GM19468 (cell line): Measurements from ENCODE around the gene AGTR1.
"Not testable (repeated sequence)": the region's sequence is repeated elsewhere in the genome, so short reads cannot be mapped to it uniquely, and the experiment has no call there.

Experiments
- ATAC-seq: cut with Tn5 transposase; IDR thresholded peaks from one replicate; pipeline ENCODE4 v1.9.1; 2021; ENCODE audit warnings: mild to moderate bottlenecking, moderate library complexity, moderate number of reproducible peaks; ENCODE audit not compliant: unreplicated experiment; ENCODE audit errors: extremely low read depth

Gene AGTR1

DNA sequence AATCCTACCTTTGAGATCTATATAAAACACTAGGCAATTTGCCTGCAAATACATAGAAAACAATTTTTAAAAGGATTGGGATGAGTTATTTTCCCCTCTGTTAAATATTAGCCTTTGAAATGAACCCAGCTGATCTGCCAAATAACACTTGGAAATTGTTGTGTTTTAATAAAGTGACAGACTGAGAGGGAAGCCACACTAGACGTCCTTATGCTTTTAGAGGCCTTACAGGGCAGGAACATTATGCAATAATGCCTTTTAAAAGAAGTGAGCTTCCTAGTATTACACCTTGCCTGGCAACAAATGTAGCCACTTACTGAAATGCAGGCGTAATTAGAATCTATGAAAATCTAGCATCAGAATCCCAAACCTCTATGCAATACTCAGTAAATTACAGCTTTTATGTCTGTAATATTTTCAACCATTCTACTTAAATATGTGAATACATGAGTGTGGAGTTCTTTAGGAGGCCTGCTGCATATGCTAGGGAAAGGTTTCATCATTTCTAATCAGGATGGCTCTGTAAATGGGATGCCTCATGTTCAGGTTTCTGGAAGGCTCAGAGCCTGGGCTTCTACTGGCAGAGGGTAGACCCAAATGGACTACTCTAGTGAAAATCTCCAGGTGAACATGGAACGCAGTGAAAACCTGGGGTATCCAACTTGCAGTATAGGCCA is 20.3 kb downstream of the AGTR1 start:
- ATAC-seq, result no peak

- ATAC-seq, result no peak
Observed at GRCh38 chr3:148718982-148719862, 21.5 kb downstream of the AGTR1 start.

DNA sequence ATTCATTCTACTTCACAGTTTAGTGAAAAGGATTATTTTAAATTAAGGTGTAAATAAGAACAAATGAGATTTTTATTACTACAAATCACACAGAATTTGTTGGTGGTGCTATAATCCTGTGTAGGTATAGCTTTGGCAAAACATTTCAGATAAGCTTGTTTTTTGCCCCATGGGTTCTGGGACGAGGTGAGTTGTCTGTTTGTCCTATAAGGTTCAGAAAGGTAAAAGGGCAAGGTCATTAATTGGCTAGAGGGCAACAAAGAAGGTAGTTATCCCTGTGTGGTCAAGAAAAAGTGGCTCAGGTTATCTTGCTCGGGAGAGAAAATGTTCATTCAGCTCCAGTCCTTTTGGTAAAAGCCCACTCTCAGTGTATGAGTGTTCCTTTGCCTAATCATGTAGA is 23.2 kb downstream of the AGTR1 start:
- no peak for ATAC-seq

GRCh38 chr3:148723631-148724030 is 25.9 kb downstream of the AGTR1 start:
- ATAC-seq, result no peak

GRCh38 chr3:148727231-148727630 is 29.5 kb downstream of the AGTR1 start:
- no peak for ATAC-seq

- no peak for ATAC-seq
Observed at GRCh38 chr3:148728753-148729152, 31.1 kb downstream of the AGTR1 start.

GRCh38 chr3:148729476-148730055 is 31.9 kb downstream of the AGTR1 start:
- ATAC-seq, result no peak

DNA sequence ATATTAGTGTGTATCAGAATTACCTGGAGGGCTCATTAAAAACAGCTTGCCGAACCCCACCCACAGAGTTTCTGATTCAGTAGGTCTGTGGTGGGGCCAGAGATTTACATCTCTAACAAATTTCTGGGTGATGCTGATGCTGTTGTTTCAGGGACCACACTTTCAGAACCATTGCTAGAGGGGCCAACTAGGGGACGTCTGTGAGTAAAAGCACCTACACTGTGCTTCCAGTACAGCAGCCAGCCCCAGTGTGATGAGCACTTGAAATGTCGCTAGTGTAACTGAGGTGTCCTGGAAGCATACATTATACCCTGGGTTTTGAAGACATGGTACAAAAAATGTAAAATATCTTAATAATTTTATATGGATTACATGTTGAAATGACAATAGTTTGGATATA is 33.0 kb downstream of the AGTR1 start:
- no peak for ATAC-seq

GRCh38 chr3:148735597-148735996 is 37.9 kb downstream of the AGTR1 start:
- no peak for ATAC-seq

DNA sequence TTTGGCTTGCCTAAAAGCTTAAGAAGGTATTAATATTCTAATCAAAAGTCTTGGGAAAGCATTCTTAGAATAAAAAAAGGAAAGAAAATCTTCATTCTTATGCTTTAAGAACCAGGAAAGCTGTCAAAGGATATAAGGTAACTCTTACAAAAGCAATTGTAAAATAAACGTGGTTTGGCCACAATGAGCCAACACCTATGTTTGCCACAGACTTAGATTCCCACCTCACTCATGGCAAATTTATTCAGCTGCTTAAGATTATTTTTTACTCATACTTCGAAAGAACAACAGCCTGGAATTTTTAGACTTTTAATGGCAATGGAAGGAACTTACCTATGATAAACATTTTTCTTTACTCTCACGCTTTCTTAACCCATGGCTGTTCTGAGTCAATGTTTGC is 38.4 kb downstream of the AGTR1 start:
- ATAC-seq, result no peak

DNA sequence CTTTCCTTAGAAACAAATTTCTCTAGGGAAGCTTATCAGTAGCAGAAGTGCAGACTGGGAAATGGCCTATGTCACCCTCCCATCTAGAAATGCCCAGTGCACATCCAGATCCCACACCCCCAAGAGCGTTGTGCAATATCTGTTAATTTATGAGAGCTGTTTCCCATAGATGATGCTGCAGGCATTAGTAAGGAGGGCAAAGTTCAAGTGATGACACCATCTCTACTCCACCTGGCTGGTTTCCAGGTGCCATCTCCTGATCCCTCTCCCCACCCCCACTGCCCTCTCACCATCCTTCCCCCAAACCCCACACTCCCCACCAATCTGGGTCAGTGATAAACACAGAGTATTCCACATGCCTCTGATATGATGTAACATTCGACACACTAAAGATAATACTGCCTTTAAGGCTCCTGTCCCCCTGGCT is 39.4 kb downstream of the AGTR1 start:
- ATAC-seq, result no peak

GRCh38 chr3:148739720-148740119 is 42.0 kb downstream of the AGTR1 start:
- no peak for ATAC-seq

DNA sequence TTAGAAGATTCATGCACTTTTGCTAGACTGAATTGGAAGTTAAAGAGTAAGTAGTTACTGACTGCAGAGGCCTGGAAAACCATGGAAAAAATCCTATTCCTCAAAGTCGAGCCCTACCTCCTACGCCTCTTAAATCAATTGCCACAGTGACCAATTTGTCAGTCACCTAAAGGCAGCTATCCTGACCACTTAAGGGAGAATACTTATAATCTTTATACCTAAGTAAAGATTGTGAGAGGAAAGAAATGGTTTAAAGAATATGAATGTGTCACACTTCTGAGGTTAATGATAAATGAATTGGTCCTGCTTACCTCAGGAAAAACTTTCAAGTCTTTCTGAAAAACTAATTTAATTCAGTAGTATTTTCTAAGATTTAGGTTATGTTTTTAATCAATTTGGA is 42.6 kb downstream of the AGTR1 start:
- ATAC-seq, result no peak

GRCh38 chr3:148741219-148741618 is 43.5 kb downstream of the AGTR1 start:
- ATAC-seq, result no peak

DNA sequence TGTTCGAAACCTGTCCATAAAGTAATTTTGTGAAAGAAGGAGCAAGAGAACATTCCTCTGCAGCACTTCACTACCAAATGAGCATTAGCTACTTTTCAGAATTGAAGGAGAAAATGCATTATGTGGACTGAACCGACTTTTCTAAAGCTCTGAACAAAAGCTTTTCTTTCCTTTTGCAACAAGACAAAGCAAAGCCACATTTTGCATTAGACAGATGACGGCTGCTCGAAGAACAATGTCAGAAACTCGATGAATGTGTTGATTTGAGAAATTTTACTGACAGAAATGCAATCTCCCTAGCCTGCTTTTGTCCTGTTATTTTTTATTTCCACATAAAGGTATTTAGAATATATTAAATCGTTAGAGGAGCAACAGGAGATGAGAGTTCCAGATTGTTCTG is 44.4 kb downstream of the AGTR1 start:
- no peak for ATAC-seq

GRCh38 chr3:148746053-148746452 is 48.4 kb downstream of the AGTR1 start:
- no peak for ATAC-seq

DNA sequence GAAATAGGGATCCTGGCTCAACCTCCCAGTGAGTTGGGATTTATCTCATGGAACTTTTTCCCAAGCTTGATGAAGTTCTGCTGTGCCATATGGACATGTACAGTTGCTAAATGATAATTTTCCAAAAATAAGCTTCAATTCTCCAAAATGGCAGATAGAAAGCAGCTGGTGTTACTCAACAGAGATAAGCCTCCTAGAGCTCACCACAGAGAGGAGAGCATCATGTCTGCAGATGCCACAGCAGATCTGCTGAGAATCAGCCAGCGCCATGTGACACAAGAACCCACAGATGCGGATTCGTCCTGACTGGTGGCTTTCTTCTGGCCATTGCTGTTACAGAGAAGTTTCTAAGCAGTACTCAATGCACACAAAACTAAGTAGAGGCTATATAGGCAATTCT is 50.6 kb downstream of the AGTR1 start:
- ATAC-seq, result no peak

- no peak for ATAC-seq
Observed at GRCh38 chr3:148750296-148750695, 52.6 kb downstream of the AGTR1 start.

DNA sequence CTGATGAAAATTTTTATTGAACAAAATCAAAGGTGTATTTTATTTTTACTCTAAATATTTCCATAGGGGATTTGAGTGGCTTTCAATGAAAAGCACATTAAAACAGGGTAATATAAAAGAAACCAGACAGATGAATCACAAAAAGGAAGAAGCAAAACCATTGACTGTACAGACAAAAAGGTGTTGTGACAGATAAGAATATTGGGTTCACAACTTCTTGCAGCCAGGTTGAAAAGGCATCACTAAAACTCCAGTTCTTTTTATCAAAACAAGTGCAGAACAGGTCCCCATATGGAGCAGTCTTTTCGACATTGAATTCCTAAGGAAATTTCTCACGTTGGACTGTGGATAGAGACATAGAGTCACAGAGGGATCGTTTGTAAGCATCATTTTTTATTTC is 53.8 kb downstream of the AGTR1 start:
- ATAC-seq, result no peak

- ATAC-seq, result not testable (repeated sequence)
Observed at GRCh38 chr3:148753385-148753784, 55.7 kb downstream of the AGTR1 start.

GRCh38 chr3:148755570-148755969 is 57.9 kb downstream of the AGTR1 start:
- no peak for ATAC-seq
